GM19372 (cell line): ENCODE results near the gene TNS1.
A peak's percentile ranks its signal among the peaks of the same experiment; 100 is the strongest.
"Not testable (repeated sequence)": the region's sequence is repeated elsewhere in the genome, so short reads cannot be mapped to it uniquely, and the experiment has no call there.

Experiments used
- ATAC-seq: cut with Tn5 transposase; IDR thresholded peaks from one replicate; pipeline ENCODE4 v1.9.1; 2021; ENCODE audit warnings: mild to moderate bottlenecking, low read depth, moderate library complexity; ENCODE audit not compliant: unreplicated experiment

The TNS1 gene

GRCh38 chr2:218002845-218003180, at the start of gene TNS1:
TNS1 (minus strand) TSS chr2:218002995; CDS start chr2:218002872, 123 bp downstream.
- ATAC-seq, result no peak

GRCh38 chr2:218051903-218052302, 49.1 kb upstream of the TNS1 start:
- ATAC-seq, result no peak

- no peak for ATAC-seq
These were observed 44.9 kb upstream of the TNS1 start for GRCh38 chr2:218047536-218048225.

DNA sequence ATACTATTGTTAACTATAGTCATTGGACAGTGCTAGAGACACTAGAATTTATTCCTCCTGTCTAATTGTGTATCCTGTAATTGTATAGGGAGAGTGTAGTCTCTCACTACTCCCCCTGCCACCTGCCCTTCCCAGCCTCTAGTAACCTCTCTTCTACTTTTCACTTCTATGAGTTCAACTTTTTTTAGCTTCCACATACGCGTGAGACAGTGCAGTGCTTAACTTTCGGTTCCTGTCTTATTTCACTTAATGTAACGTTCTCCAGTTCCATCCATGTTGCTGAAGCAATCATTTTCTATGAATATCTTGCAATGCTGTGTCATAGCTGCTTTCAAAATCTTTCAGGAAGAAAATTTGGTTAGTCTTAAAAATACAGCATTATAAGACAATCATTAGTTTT, 43.4 kb upstream of the TNS1 start:
- ATAC-seq, result peak; percentile 70

DNA sequence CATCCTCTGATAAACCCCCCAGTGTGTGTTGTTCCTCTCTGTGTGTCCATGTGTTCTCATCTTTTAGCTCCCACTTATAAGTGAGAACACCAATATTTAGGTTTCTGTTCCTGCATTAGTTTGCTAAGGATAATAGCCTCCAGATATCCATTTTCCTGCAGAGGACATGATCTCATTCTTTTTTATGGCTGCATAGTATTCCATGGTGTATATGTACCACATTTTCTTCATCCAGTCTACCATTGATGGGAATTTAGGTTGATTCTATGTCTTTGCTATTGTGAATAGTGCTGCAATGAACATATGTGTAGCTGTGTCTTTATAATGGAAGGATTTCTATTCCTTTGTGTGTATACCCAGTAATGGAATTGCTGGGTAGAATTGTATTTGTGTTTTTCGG, 41.8 kb upstream of the TNS1 start:
- ATAC-seq, result not testable (repeated sequence)

DNA sequence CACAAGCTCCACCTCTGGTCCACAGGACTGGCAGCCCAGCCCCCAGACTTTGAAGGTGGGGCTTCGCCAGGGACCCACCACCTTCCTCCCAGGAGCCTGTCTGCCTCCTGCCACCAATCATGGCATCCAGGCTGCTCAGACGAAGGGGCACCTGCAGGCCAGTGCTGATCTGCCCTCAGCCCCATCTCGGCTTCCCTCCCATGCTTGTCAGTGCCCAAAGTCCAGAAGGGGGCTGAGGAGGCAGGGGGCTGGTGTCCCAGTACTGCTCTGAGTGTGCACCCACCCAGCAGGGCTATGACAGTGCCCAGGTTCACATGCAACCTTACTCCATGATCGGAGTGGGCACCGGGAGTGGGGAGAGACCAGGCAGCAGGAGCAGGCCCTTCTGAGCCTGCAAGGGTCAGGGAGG, 40.9 kb upstream of the TNS1 start:
- no peak for ATAC-seq

DNA sequence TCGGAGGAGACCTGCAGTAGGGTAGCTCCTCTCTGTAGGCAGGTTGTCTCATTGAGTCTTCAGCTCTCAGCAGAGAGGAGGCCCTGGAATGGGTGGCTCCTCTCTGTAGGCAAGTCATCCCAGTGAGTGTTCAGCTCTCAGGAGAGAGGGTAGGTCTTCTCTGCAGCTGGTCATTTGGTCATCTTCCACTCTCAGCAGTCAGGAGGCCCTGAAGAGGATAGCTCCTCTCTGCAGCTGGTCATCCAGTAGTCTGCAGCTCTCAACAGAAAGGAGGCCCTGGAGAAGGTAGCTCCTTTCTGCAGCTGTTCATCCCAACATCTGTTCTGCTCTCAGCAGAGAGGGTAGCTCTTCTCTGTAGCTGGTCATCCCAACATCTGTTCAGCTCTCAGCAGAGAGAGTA, 40.3 kb upstream of the TNS1 start:
- ATAC-seq, result no peak

- no peak for ATAC-seq
These were observed 38.7 kb upstream of the TNS1 start for GRCh38 chr2:218041302-218042168.

DNA sequence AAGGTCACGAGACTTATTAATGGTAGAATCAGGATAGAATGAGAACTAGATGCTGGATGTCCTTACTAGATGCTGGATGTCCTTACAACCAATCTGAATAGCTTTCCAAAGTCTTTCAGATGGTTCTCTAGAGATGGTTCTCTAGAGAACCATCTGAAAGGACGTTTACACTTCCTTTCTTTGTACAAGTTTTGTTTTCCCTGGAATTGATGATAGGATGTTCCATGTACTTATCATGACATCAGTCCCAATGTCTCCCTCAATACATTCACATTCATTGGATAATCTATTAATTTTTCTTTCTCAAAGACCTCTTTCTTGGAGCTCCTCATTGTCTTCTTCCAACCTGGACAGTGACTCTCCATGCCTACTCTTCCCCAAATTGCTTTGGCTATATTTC, 38.1 kb upstream of the TNS1 start:
- ATAC-seq, result no peak

- no peak for ATAC-seq
These were observed 36.4 kb upstream of the TNS1 start for GRCh38 chr2:218039171-218039570.

DNA sequence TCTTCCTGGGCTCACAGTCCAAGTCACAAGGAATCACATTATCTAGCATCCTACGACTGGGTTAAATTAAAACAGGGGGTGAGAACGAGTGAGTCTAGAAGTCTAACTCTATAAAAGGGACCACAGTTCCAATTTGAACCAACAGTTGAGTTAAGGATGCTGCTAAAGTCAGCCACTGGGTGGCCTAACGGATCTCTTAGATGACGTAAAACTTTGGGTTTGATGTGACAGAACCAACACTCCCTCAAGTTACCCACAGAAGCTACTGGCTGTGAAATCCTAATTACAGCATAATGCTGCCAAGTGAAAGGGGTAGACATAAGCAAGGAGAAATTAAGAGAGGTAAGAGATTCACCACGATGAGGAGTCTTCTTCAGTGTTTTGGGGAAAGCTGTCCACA, 33.6 kb upstream of the TNS1 start:
- ATAC-seq, result no peak

DNA sequence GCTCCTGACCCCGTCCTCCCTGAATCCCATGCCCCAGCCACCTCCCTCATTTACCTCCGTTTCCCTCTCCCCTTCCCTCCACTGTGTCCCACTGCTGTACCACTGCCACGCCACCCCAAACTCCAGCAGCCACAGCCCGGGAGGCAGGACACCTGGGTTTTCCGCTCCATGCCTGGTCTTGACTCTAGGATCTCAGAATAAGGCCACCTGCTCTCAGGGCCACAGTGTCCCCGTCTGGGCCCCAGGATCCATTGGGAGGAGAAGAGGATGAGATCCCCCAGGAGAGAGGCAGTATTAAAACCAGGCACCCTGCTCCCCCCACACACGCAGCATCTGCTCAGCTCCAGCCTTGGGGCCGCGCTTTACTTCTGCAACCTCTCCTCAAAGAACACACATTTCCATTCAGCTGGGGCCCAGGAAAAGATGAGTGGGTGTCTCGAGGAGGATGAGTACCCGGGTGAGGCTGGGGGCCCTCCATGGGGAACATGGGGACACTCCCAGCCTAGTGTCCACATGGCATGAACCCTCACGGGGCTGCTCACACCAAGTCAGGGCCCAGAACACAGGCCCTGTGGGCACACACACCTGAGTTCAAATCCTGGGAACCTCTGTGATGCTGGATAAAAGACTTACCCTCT, 32.8 kb upstream of the TNS1 start:
- ATAC-seq, result no peak

DNA sequence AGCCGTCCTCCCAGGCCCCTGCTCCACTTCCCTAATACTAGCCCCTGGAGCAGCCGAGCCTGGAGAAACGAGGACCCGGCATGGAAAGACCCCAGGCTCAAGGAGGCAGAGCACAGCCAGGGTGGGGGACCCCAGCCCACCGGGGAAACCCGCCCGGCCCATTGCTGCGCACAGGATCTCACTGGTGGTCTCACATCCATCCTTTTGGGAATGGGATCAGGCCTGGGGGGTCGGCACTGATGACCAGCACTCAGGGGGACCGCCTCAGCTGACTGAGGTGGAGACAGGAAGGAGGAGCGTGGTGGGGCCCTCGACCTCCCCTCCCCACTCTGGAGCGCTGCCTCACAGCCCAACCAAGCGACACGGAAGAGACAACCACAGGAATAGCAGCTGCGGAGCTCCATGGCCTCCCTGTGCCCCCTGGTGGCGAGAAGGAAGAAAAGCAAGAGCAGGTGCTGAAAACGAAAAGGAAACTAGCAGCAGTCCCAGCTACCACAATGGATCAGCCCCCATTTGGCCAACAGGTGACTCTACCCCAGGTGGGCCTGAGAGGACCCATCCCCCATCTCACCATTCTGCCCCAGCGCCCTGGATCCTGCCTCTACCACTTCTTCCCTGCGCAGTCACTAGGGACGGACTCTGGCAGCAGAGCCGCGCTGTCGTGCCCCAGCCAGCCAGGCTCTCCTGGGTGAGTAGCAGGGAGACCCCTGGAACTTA, 31.9 kb upstream of the TNS1 start:
- ATAC-seq, result peak; percentile 86

GRCh38 chr2:218033590-218034496, 31.0 kb upstream of the TNS1 start:
- no peak for ATAC-seq

DNA sequence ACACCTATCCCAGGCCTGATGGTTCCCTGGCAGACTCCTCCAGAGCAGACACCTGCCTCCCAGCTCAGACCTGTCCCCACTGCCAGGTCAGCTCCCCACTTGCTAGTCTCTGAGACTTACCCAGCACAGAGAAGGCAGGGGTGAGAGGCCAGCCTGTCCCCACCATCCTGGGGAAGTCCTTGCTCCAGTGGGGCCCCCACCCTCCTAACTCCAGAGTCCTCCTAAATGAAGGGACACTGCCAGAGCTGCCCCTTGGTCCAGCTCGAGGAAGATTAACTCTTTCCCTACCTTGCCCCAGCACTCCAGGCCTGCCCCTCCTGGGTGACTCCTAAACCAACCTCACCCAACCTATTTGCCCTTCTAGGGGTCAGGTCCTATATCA, 30.4 kb upstream of the TNS1 start:
- ATAC-seq, result no peak

- no peak for ATAC-seq
These were observed 29.8 kb upstream of the TNS1 start for GRCh38 chr2:218032336-218033171.

DNA sequence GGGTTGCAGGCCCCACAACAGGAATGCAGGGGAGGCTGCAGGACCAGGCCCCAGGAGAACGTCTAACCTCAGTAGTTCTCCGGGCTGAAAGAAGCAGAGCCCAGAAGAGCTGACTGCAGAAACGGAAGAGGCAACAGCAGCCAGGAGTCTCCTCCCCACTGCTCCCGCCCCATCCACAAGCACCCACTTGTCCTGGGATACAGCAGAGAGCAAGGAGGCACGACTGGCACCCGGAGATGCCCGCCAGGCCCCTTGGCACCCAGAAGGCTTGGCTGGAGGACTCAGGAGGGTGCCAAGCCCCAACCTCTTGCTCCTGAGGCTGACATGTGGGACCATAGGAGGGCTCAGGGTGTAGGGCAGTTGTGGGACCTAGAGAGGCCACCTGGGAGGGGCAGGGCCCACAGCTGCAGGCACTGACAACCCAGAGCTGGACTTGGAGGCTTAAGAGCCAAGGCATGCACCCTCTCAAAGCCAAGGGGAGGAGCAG, 29.0 kb upstream of the TNS1 start:
- ATAC-seq, result no peak

DNA sequence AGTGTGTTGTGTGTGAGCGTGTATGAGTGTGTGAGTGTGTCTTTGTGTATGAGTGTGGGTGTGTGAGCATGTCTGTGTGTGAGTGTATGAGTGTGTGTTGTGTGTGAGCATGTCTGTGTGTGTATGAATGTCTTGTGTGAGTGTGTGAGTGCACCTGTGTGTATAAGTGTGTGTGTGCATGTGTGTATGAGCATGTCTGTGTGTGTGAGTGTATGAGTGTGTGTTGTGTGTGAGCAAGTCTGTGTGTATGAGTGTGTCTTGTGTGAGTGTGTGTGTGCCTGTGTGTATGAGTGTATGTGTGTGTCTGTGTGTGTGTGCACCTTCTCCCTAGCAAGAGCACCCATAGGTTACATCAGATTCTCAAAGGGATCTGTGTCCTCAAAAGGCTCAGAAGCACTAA, 28.5 kb upstream of the TNS1 start:
- ATAC-seq, result no peak
